GM23248 (cell line): ENCODE measurements around the gene DROSHA. TPM values are rescaled to one million over a fixed set of nuclear protein-coding genes. Genes with fewer than 3 reads are reported as not detected.
A peak's percentile ranks its signal among the peaks of the same experiment; 100 is the strongest.

Experiments
- DNase-seq: peaks from one replicate; pipeline ENCODE4 v3.0.0-alpha.2; 2015
- H2AFZ ChIP-seq: fragments of 200-600 bp; sonication (generic); 2 replicates; pipeline ENCODE4 v1.6.1; 2016; ENCODE audit warnings: antibody characterized with exemption
- H3F3A ChIP-seq: fragments of 200-600 bp; sonication (generic); 2 replicates; pipeline ENCODE4 v1.6.1; 2016; ENCODE audit warnings: mild to moderate bottlenecking, antibody characterized with exemption, mixed run types; ENCODE audit not compliant: insufficient read depth
- H3K27ac ChIP-seq: fragments of 200-600 bp; sonication (generic); 2 replicates; pipeline ENCODE4 v1.5.1; 2016; ENCODE audit warnings: mild to moderate bottlenecking
- H3K27me3 ChIP-seq: fragments of 200-600 bp; sonication (generic); replicated peaks from 2 replicates; pipeline ENCODE4 v1.6.1; 2016; ENCODE audit warnings: mild to moderate bottlenecking; ENCODE audit not compliant: insufficient read depth
- H3K36me3 ChIP-seq: fragments of 200-600 bp; sonication (generic); 2 replicates; pipeline ENCODE4 v1.6.1; 2016; ENCODE audit warnings: low read depth, mild to moderate bottlenecking
- H3K4me1 ChIP-seq: fragments of 200-600 bp; sonication (generic); 2 replicates; pipeline ENCODE4 v1.6.1; 2016; ENCODE audit warnings: mild to moderate bottlenecking; ENCODE audit not compliant: insufficient read depth
- H3K4me2 ChIP-seq: fragments of 200-600 bp; sonication (generic); one replicate; pipeline ENCODE4 v1.6.1; 2016; ENCODE audit warnings: mild to moderate bottlenecking; ENCODE audit not compliant: unreplicated experiment
- H3K4me3 ChIP-seq: fragments of 200-600 bp; sonication (generic); 2 replicates; pipeline ENCODE4 v1.5.1; 2016; ENCODE audit warnings: mild to moderate bottlenecking
- H3K79me2 ChIP-seq: fragments of 200-600 bp; sonication (generic); 2 replicates; pipeline ENCODE4 v1.6.1; 2016; ENCODE audit warnings: mild to moderate bottlenecking; ENCODE audit not compliant: insufficient read depth
- H3K9ac ChIP-seq: fragments of 200-600 bp; sonication (generic); 2 replicates; pipeline ENCODE4 v1.6.1; 2016; ENCODE audit warnings: mild to moderate bottlenecking
- H3K9me2 ChIP-seq: fragments of 200-600 bp; sonication (generic); 2 replicates; pipeline ENCODE4 v1.6.1; 2016; ENCODE audit warnings: mixed run types, mild to moderate bottlenecking, moderate library complexity; ENCODE audit not compliant: insufficient read depth
- H3K9me3 ChIP-seq: fragments of 200-600 bp; sonication (generic); one replicate; pipeline ENCODE4 v1.6.1; 2017; ENCODE audit warnings: low read depth
- H4K20me1 ChIP-seq: fragments of 200-600 bp; sonication (generic); 2 replicates; pipeline ENCODE4 v1.6.0; 2016; ENCODE audit not compliant: insufficient read depth
- EZH2 ChIP-seq: fragments of 200-600 bp; sonication (generic); IDR thresholded peaks from 2 replicates; pipeline ENCODE4 v1.6.1; 2018; ENCODE audit warnings: antibody characterized with exemption, mild to moderate bottlenecking; ENCODE audit not compliant: insufficient read depth, poor library complexity, severe bottlenecking
- EZH2phosphoT487 ChIP-seq: fragments of 200-600 bp; sonication (generic); IDR thresholded peaks from 2 replicates; pipeline ENCODE4 v1.6.1; 2018; ENCODE audit warnings: antibody characterized with exemption, moderate library complexity, mild to moderate bottlenecking, low read depth; ENCODE audit not compliant: insufficient read depth
- WGBS, 2 experiments: methylation state at CpG; one replicate each; pipeline ENCODE4 v1.1.6; 2015 to 2017; ENCODE audit warnings: low lambda C conversion rate in 2 of 2, low coverage in 1 of 2; ENCODE audit errors: missing lambda C conversion rate in 2 of 2; 5-methylcytosine and 5-hydroxymethylcytosine counted together
- in situ Hi-C: fragments of 300-500 bp; cut with MboI; formaldehyde crosslinking; loops from 2 replicates; pipeline ENCODE4 v1.15.0; 2020
- polyA plus RNA-seq: library from polyadenylated mRNA; unstranded; fragments of >200 nt; fragmentation: Nextera tagmentation; extraction: Ambion mirVana; gene quantifications from 2 replicates; pipeline ENCODE4 v1.2.1, GENCODE V29; 2016
- total RNA-seq: library from RNA; depleted of rRNA; stranded (reverse); fragments of >200 nt; shearing (Covaris generic); gene quantifications from 2 replicates; pipeline ENCODE4 v1.2.3, GENCODE V29; 2014; rRNA removed

Gene DROSHA, protein sequence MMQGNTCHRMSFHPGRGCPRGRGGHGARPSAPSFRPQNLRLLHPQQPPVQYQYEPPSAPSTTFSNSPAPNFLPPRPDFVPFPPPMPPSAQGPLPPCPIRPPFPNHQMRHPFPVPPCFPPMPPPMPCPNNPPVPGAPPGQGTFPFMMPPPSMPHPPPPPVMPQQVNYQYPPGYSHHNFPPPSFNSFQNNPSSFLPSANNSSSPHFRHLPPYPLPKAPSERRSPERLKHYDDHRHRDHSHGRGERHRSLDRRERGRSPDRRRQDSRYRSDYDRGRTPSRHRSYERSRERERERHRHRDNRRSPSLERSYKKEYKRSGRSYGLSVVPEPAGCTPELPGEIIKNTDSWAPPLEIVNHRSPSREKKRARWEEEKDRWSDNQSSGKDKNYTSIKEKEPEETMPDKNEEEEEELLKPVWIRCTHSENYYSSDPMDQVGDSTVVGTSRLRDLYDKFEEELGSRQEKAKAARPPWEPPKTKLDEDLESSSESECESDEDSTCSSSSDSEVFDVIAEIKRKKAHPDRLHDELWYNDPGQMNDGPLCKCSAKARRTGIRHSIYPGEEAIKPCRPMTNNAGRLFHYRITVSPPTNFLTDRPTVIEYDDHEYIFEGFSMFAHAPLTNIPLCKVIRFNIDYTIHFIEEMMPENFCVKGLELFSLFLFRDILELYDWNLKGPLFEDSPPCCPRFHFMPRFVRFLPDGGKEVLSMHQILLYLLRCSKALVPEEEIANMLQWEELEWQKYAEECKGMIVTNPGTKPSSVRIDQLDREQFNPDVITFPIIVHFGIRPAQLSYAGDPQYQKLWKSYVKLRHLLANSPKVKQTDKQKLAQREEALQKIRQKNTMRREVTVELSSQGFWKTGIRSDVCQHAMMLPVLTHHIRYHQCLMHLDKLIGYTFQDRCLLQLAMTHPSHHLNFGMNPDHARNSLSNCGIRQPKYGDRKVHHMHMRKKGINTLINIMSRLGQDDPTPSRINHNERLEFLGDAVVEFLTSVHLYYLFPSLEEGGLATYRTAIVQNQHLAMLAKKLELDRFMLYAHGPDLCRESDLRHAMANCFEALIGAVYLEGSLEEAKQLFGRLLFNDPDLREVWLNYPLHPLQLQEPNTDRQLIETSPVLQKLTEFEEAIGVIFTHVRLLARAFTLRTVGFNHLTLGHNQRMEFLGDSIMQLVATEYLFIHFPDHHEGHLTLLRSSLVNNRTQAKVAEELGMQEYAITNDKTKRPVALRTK (N-terminal part only)
- total RNA-seq (26.0 and 40.6 TPM in 2 replicates), polyA plus RNA-seq (27.4 and 28.7 TPM in 2 replicates)

DNA sequence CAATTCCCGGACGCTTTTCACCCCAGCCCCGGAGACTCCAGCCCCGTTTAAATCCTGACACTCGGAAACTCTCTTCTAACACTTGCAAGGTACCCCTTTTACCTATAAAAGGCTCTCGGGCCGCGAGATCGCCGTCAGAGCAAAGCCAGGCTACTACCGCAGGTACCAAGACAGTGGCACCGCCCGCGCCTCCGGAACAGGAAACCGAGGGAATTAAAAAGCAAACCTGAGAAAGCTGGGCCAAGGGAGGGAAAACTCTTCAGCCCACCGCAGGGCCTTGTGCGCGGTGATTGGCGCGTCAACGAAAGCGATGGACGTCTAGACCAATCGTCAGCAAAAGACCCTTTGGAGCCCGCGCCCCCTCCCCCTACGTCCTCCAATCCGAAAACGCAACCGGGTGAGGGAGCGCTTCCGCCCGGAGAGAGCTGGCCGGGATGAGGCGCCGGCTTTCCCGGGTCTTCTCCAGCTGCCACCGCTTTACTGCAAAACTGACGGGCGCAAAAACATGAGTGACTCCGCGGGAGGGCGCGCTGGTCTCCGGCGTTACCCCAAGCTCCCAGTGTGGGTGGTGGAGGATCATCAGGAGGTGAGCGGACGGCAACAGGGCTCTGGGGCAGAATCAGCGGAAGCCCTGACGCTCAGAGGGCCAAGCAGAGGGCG lies at the start of gene DROSHA, which contains the start of gene C5orf22:
DROSHA (minus strand) TSS at position 206 of the 660 bp plus-strand sequence. CDS start 3,034 bp downstream, outside the sequence.
C5orf22 (plus strand) TSS at position 414 of the 660 bp plus-strand sequence; CDS start at position 506, 92 bp downstream.
- H3K4me3 ChIP-seq, result peak within 1 kb of the TSS; percentile 98
- peaks cover 6% of the 10 kb centered on the region for H3F3A ChIP-seq
- no peaks in the 10 kb centered on the region for H3K9me3 ChIP-seq
- 1 to 2% methylated on average over 51 to 52 of the region's 52 CpGs for WGBS, 2 experiments
- peak within 1 kb of the TSS; percentile 75 for H3K27ac ChIP-seq
- H3K4me2 ChIP-seq, result peak within 1 kb of the TSS; percentile 99
- H4K20me1 ChIP-seq, result no peaks in the 10 kb centered on the region
- peak; percentile 98 for DNase-seq
- peak within 1 kb of the TSS; percentile 89 for H3K9ac ChIP-seq
- peaks cover 28% of the 10 kb centered on the region for H3K4me1 ChIP-seq
- H2AFZ ChIP-seq, result peak within 1 kb of the TSS; percentile 98
- H3K79me2 ChIP-seq, result peaks cover 85% of the 10 kb centered on the region
- TF ChIP-seq EZH2, result no peak
- TF ChIP-seq EZH2phosphoT487, result no peak
- H3K9me2 ChIP-seq, result no peaks in the 10 kb centered on the region
- H3K36me3 ChIP-seq, result peaks cover 37% of the 10 kb centered on the region
- in situ Hi-C loops, result no loop called here
- H3K27me3 ChIP-seq, result no peaks in the 10 kb centered on the region

DNA sequence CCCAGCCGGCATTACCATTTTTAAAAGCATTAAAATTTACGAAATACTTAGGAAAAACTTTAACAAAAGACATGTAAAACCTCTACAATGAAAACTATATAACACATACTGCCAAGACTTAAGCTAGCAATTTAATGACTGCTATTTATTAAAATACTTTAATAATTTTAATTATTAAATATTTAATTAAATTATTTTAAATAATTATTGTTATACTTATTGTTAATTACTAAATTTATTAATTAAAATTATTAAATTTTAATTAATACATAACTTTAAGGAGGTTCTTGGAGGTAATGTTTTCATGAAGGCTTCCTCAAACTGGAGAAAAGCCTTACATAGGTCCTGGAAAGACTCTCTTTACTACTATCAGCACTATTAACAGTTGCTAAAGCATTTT lies 47.7 kb upstream of the DROSHA start:
- H3F3A ChIP-seq, result no peaks in the 10 kb centered on the region
- H3K27me3 ChIP-seq, result peaks cover 21% of the 10 kb centered on the region; the same call in 1 of the 2 replicates
- DNase-seq, result no peak
- no peaks in the 10 kb centered on the region for H4K20me1 ChIP-seq
- no peak overlapping the region for H3K9ac ChIP-seq
- no peaks in the 10 kb centered on the region for H3K4me1 ChIP-seq
- no peak overlapping the region for H3K4me2 ChIP-seq
- no peaks in the 10 kb centered on the region for H3K79me2 ChIP-seq
- in situ Hi-C loops, result loop anchor here (10.0 kb wide), 1 partner anchor 515 kb away; no protein-coding TSS in a partner anchor
- no peaks in the 10 kb centered on the region for H3K9me3 ChIP-seq
- WGBS, 2 experiments, result 82 to 83% methylated on average over 2 of the region's 2 CpGs
- TF ChIP-seq EZH2 (no peak), EZH2phosphoT487 (no peak)
- H3K9me2 ChIP-seq, result no peaks in the 10 kb centered on the region
- H3K36me3 ChIP-seq, result no peaks in the 10 kb centered on the region
- H3K4me3 ChIP-seq, result no peak overlapping the region
- H3K27ac ChIP-seq, result no peak overlapping the region
- H2AFZ ChIP-seq, result no peak overlapping the region

DNA sequence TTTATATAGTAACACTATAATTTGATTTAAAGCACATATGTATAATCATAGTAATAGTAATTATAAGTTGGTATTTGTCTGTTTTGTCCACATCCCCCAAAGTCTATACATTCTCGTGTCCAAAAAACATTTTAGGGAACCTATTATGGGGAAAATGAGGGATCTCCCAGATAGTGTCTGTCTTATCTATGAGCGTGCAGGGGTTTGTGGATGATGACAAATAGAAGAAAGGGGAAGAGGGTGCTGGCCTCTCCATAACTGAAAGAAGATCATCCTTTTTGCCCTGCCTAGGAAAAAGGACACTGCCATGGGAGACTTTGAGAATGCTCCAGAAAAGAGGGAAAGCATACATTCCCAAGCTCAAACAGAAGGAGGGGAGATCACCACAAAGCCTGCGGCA lies 45.5 kb upstream of the DROSHA start:
- no peak for DNase-seq
- 87 to 89% methylated on average over 3 of the region's 3 CpGs for WGBS, 2 experiments
- TF ChIP-seq EZH2 (no peak), EZH2phosphoT487 (no peak)

More for the DNA sequence above, 45.5 kb upstream of the DROSHA start:
- Histone ChIP-seq H3F3A (no peaks in the 10 kb centered on the region), H3K36me3 (no peaks in the 10 kb centered on the region), H3K79me2 (no peaks in the 10 kb centered on the region), H2AFZ (no peak overlapping the region), H3K9ac (no peak overlapping the region), H3K4me2 (no peak overlapping the region), H3K27me3 (peaks cover 15% of the 10 kb centered on the region; the same call in 1 of the 2 replicates), H3K4me3 (no peak overlapping the region), H4K20me1 (no peaks in the 10 kb centered on the region), H3K9me2 (no peaks in the 10 kb centered on the region), H3K9me3 (no peaks in the 10 kb centered on the region), H3K4me1 (no peaks in the 10 kb centered on the region), H3K27ac (no peak overlapping the region)
- in situ Hi-C loops, result loop anchor here (10.0 kb wide), 1 partner anchor 517 kb away; no protein-coding TSS in a partner anchor
